HG03558 (cell line): ENCODE data around the gene DEFB114.
"Not testable (repeated sequence)": the region's sequence is repeated elsewhere in the genome, so short reads cannot be mapped to it uniquely, and the experiment has no call there.

ENCODE experiments used
- ATAC-seq: cut with Tn5 transposase; IDR thresholded peaks from one replicate; pipeline ENCODE4 v1.9.1; 2021; ENCODE audit warnings: moderate number of reproducible peaks; ENCODE audit not compliant: unreplicated experiment; ENCODE audit errors: extremely low read depth

Gene DEFB114, protein sequence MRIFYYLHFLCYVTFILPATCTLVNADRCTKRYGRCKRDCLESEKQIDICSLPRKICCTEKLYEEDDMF

DNA sequence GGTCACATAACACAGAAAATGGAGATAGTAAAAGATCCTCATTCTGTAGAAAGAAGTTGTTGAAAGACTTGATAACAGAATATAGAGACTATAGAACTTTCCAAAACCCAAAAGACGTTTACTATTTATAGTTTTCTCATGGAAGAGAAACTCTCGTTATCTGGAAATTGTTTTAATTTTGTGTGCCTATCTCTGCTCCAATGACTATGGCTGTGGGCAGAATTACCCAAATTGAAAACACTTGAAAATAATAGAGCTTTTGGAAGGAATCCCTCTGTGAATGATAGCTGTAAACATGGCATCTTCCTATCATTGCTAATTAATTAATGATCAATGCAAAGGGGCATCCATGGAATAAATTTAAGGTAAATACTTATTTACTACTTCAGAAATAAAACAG lies at the start of gene DEFB114:
DEFB114 (minus strand) TSS at position 101 of the 400 bp plus-strand sequence; CDS start at position 42, 59 bp downstream.
- no peak for ATAC-seq

DNA sequence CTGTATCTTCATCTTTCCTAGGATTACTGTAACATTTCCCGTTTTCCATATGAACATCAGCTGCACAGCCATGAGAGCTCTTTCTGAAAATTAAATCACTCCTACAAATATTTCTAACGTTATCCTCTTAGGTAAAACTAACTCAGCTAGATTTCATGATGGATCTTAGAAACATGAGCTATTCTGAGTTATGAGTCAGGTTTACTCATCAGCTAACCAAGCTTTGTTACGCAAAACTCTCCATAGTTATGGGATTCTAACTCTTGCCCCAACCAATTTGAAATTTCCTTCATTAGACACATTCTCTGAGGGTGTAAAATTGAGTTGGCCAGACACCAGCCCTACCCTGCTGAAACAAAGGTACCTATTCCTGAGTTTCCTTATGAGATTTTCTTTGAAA lies 43.9 kb upstream of the DEFB114 start:
- ATAC-seq = no peak

DNA sequence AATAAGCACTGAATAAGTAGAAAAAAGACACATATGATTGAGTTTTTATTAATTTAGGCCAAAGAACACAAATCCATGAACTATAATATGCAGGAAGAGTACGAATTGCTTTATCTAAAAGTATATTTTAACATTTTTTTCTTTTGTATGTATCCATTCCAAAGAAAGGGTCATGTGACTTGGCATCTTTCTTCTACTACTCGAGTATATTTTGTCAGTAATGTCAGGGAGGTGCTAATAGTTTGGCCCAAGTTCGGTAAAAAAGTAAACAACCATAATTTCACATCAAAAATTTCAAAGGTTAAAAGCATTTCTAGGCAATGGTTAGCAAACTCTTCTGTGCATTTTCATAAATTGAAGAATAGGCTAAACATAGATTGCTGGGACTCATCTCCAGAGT lies 39.2 kb upstream of the DEFB114 start:
- ATAC-seq = no peak

DNA sequence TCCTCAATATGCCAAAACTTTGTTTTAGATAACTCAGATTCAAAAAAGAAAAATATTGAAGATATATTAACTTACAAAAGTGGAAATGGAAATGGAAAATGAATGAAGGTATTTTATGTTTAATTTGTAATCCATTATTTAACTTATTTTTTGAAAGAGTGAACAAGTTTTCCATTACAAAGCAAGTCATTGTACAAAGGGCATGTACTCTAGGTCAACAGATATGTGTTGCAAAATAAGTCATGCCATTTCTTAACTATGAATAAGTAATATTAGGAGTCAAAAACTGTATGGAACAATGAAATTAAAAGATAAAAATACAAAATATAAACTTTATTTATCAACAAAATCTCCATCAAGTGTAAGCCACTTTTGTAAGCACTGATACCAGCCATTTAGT lies 31.3 kb upstream of the DEFB114 start:
- ATAC-seq = no peak

DNA sequence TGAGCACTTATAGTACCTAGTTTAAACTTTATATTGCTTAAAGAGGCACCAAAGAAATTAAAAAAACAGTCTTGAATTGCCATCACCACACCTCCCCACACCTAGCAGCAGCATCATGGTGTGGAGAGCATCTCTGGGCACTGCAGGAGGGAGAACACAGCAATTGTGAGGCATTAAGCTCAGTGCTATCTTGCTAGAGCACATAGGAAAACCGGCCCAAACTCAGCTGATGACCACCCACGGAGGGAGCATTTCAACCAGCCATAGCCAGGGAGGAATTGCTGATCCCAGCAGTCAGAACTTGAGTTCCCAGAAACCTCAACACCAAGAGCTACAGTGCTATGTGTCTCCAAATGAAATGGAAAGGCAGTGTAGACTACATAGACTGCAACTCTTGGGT lies 24.9 kb upstream of the DEFB114 start:
- no peak for ATAC-seq

DNA sequence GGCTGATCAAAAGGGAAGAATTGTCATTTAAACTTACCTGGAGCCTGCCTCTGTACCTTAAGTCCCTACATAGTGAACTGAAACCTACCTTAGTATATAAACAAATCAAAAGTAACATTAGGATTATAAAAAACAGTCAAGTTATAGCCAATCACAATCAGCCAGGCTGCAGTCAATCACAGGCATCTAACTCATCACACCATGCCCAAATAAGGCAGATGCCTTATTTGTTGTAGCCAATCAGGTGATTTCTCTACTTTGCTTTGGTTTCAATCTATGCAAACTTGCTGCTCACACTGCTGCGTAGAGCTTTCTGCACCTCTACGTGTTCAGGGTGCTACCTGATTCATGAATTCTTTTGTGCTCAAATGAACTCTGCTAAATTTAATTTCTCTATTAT lies 23.8 kb upstream of the DEFB114 start:
- ATAC-seq = no peak

DNA sequence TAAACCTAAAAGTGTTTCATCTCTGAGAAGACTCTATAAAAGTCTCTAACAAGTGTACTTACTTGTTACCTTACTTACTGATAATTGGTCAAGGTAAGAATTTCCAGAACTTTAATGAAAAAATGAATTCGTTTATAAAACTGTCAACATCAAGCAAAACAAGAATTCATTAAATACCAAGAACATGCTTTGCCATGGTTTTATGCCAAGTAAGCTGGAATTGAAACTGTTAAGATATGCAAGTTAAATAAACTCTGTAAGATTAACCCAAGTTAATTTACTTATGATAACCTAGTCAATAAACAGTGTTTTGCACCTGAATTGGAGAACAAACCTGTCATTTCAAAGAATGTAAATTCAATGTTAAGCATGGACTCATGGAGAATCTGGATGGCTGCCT lies 22.6 kb upstream of the DEFB114 start:
- ATAC-seq = no peak

DNA sequence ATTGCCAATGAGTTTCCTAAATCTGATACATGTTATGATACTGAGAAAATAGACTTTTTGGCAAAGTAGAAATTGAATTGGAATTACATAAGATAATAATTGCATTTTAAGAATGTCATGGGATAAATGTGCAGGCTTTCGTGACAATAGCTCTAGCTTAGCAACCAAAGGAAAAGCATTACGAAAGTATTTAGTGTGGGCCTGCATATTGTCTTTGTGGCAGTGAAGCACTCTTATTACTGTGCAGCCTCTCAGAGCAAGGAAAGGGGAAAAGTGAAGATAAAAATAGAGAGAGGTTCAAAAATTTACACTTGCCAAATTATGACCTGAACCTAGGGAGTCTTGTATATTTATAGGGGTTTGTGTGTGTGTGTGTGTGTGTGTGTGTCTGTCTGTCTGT lies 18.1 kb upstream of the DEFB114 start:
- no peak for ATAC-seq

DNA sequence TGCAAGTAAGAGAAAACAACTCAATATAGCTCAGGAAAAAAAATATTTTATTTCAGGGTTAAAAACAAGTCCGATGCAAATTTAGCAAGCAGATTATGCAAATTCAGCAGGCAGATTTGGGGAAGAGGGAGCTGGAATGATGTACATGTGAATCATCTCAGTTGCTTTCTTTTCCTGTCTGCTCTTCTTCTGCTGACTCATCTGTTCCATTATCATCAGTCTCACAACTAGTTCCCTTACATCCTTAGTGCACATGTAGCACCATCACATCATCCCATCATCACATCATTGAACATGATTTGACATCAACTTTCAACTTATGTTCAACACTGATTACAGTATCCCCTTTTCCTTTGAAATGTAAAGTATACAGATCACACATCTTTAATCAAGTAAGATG lies 16.9 kb upstream of the DEFB114 start:
- ATAC-seq = no peak

DNA sequence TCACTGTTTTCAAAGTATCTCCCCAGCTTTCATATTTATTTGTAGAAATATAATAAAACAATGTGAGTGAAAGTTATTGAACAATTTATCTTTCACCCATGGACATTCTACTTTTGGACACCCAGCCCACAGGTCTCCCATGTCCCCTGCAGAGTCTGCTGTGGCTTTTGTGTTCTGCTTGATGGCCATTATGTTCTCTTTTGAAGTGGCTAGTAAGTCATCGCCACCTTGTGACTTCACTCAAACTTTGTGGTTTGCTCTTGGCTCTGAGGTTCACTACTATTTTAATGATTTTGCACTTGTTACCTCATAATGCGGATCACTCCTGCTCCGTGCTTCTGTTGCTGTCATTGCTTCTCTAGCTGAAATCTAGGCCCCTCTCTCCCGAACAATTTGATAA lies 15.6 kb upstream of the DEFB114 start:
- no peak for ATAC-seq

DNA sequence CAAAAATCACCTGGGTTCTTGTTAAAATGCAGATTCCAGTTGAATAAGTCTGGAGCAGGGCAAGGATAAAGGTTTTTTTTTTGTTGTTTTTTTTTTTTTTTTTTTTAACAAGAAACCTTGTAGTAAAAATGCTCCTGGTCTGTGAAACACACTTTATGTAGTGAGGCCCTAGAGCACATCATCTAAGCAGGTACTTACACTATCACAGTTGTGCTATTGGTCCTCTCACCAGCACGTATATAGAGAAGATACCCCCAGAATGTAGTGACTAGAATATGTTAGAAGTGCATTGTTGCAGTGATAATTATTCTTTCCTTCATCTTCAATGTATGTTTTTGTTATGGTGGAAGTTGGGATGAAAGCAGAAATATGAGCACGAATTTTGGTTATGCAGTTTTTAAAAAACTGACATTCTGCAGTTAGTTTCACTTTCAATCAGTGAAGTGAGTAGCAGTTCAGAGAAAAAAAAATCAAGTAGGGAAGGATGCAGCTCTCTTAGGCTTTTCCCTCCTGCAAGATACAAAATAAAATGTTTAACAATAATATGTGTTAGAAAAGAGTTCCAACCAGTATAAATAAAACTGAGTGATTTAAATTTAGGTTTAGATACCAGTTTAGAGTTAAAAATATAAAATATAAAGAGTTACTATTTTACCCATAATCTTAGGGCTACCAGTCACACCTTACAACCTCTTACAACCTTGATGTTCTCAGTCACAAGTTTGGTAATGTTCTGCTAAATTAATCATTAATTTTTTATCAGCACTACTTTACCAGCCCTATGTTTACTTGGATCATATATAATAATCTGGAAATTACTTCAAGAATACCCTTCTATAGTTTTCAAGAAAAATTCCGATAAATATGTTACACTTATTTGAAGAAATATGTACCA lies 14.6 kb upstream of the DEFB114 start:
- ATAC-seq = peak; percentile 31

DNA sequence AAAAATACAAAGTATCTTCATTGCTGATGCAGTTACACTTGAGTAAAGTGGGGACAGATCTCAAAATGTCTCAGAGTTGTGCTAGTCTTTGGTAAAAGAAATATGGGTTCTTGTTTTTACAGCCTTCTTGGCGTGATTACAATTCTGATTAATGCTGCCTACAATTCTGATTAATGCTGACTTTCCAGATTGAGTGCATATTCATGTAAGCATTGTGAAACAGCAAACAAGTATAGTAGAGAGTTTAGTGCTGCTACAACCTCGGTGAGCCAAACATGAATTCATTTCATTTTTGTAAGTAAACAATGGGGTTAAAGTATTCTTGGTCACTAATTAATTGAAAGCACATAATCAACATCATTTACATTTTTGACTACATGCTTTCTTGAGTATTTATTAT lies 5.6 kb upstream of the DEFB114 start, which contains the start of gene DEFB113:
DEFB113 (minus strand) TSS at position 21 of the 400 bp plus-strand sequence; CDS start at position 21, 0 bp downstream.
- ATAC-seq = no peak

DNA sequence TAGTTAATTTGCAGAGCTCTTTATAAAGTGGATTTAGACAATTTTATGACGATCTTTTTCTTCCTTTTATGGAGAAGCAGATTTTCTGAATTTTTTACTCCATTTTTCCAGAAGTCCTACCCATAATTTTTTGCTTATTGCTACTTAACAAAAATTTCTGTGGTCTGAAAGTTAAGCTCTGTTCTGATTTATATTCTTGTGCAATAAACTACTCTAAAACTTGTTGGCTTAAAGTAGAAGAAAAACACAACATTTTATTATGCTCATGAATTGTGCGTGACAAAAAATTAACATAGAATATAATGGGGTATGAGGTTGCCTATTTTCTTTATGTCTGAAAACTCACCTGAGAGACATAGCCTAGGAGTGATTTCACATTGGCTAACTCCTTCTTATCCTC lies 2.9 kb upstream of the DEFB114 start:
- ATAC-seq = no peak

DNA sequence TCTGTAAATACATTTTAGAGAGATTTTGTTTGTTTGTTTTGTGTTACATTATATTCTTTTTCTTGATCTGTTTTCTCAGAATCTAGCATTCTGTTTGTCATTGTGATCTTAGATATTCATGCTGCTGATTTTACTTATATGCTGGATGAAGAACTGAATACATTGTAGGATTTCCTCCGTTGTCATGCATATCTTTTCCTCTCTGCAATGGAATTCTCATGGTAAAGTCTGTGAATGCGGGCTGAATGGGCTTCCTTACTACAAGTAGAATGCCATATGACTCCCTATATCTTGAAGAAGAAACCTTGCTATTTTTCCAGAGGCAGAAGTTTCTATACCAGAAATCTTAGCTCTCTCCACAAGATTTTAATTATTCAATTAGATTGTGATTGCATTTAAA lies 2.4 kb upstream of the DEFB114 start:
- ATAC-seq = no peak

DNA sequence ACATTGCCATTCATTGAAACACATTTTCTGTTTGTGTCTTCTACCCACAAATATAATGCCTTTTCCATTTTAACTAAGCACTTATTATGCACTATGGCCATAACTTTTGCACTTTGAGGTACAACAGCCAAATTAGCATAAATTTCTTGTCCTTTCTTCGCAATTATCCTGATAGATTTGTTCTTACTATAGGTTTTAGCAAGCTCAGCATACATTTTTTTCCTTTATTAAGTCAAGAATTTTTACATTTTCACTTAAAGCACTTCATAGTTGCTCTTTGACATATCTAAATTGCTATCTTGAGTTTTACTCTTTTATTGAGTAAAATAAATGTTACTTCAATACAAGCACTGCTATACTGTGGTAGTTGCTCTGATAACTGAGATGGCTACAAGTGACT lies 5.8 kb downstream of the DEFB114 start:
- no peak for ATAC-seq

DNA sequence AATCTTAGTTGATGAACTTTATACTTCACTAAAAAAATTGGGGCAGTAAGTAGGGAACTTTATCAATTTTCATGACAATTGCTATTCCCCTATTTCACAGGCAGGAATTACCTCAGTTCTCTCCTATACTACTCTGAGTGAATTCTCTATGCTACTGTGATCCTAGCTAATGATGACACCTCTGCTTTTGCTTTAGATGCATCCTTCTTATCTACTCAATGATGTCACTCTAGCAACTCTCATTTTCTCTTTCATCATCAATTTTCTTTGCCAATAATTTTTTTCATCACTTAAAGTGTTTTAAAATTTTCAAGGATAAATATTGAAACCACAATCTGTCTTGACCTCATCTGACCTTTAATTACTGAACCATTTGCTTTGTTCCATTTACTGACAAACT lies 8.1 kb downstream of the DEFB114 start:
- no peak for ATAC-seq

DNA sequence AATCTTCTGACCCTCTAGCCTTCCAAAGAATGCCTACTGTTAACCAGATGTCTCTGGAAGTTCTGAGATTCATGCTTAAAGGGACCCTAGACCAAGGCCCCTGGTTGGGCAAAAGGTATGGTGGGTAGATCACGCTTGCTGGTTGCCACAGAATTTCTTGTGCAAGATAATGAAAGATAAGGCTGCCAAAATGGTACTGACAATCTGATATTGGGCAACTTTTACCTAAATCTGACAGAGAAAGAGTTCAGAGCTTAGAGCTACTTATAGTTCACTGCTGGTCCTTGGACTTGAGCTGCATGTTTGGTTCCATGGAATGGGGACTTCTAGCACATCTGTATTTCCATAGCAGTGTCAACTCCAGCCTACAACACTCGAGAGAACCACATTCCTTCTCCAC lies 12.0 kb downstream of the DEFB114 start:
- ATAC-seq = no peak

DNA sequence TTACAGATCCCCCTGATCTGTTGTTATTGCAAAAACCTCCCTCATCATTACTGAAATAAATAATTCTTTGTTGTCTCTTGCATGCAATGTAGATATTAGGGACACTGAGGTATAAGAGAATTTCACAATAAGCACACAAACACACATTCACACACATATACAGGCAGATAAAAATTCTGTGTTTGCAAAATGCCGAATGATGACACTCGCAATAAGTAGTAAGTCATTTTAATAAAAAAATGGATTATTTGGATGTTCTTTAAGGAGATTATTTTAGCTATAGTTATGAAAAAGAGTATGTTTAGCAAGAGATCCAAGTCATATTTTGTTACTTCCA lies 13.6 kb downstream of the DEFB114 start:
- no peak for ATAC-seq

DNA sequence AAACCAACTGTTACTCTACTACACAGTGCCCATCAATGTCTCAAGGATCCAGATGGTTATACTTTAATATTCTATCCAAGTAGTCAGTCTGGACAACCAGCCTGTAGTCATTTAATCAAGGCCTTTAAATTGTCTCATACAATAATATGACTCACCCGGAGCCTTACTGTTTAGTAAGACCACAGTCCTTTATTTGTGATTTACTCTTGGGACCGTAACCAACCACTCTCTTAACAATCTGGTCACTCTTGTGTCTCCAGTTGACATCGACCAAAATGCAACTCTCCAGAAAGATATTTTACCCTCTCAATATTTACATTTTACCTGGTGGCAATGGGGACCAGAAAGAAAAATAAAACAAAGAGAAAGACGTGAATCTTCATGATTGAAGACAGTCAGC lies 14.9 kb downstream of the DEFB114 start:
- no peak for ATAC-seq

DNA sequence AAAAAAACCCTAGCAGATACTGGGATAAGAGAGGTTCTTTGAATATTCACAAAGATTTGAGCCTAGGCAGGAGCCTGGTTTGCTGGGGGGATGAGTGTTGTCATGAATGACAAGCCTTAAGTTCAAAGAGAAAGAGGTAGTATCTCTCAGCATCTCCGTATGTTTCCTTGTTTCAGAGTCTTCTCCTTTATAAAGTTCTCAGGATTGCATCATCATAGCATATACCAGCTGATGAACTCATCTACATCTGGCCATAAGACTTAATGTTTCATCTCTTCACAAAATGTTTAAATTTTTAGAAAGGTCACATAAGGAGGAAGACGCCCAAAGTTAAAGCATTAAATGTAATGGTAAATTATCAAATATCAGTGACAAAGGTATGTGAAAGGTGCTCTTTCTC lies 17.1 kb downstream of the DEFB114 start:
- ATAC-seq = no peak

DNA sequence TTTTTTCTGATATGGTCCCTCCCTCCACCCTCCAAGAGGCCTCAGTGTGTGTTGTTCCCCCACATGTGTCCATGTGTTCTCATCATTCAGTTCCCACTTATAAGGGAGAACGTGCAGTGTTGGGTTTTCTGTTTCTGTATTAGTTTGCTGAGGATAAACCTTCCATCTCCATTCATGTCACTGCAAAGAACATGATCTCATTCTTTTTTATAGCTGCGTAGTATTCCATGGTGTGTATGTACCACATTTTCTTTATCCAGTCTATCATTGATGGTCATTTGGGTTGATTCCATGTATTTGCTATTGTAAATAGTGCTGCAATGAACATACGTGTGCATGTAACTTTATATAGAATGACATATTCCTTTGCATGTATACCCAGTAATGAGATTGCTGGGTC lies 19.9 kb downstream of the DEFB114 start:
- ATAC-seq = not testable (repeated sequence)

DNA sequence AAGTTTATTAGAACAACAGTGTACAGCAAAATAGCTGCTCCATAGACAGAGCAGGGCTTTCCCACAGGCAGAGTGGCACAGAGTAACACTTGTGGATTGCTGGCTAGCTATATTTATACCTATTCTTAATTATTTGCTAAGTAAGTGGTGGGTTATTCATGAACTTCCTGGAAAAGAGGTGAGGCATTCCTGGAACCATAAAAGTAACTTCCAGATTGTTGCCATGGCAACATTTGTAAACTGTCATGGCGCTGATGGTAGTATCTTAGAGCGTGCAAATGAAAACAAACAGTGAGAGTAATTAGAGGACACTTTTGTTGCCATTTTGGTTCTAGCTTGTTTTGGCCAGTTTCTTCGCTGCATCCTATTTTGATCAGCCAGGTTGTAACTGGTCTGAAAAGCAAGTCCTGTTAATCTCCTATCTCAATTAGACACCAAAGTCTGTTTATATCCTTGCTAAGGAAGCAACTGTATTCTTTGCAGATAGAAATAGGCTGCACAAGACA lies 23.9 kb downstream of the DEFB114 start:
- no peak for ATAC-seq
